ENCODE data around the gene CHMP3. TPM values are rescaled to one million over a fixed set of nuclear protein-coding genes. Genes with fewer than 3 reads are reported as not detected.

The CHMP3 gene
- total RNA-seq, 4 donors from 2014 or later = 104 to 139 (median 122) TPM

DNA sequence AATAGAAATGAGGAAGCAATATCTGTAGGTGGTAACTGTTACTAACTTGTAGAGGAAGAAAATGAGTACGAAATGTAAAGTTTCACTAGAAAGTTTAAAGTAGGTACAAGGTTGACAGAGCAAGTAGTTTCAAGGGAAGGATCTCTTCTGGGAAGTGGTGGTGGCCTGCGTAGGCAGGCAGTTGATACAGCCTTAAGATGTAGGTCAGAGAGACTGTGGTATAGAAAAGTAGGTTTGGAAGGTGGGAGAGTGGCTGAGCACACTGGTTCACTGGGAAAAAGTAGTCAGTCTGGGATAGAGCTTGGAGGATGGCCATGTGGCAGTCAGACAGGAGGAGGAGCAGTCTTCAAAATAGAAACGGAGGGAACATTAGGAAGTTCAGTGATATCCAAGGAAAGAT lies 98.6 kb downstream of the CHMP3 start:
- Histone ChIP-seq H3K27ac (no peak overlapping the region), H3K4me1 (no peaks in the 10 kb centered on the region), H3K9me3 (no peaks in the 10 kb centered on the region), H3K4me3 (no peak overlapping the region), H3K36me3 (peaks cover 0 to 100% (median 0%) of the 10 kb centered on the region in 3 donors), H3K27me3 (no peaks in the 10 kb centered on the region)
- no peak for DNase-seq
- TF ChIP-seq POLR2A (IDR thresholded peaks at IDR 0.05) = no peak
- TF ChIP-seq, protein P1, sequence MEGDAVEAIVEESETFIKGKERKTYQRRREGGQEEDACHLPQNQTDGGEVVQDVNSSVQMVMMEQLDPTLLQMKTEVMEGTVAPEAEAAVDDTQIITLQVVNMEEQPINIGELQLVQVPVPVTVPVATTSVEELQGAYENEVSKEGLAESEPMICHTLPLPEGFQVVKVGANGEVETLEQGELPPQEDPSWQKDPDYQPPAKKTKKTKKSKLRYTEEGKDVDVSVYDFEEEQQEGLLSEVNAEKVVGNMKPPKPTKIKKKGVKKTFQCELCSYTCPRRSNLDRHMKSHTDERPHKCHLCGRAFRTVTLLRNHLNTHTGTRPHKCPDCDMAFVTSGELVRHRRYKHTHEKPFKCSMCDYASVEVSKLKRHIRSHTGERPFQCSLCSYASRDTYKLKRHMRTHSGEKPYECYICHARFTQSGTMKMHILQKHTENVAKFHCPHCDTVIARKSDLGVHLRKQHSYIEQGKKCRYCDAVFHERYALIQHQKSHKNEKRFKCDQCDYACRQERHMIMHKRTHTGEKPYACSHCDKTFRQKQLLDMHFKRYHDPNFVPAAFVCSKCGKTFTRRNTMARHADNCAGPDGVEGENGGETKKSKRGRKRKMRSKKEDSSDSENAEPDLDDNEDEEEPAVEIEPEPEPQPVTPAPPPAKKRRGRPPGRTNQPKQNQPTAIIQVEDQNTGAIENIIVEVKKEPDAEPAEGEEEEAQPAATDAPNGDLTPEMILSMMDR (IDR thresholded peaks at IDR 0.05) = no peak

DNA sequence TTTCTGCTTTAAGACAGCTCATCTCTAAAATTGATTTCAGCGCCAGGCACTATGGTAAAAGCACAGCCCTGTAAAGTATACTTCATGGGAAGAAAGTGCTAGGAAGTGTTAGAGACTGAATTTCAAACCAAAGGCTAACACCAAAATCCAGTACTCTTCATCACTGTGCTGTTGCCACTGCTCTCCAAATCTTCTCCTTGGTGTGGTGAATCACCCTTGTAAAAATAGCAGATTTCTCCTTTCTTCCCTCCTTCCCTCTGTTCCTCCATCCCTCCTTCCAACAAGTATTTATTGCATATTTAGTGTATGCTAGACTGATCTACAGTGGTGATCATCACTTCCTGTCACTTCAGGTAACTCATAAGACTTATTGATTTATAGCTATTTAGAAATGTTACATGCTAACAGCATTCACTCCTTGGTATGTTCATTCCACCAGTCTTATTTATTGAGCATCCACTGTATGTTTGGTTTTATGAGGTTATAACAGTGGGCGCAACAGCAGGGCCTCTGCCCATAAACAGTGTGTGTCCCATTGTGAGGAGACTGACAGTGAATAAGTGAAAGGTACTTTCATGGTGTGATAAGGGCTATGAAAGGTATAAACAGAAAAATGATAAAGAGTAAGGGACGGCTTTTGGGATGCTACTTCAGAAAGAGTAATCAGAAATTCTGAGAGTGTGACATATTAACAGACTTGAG lies 102.0 kb downstream of the CHMP3 start:
- H3K9me3 ChIP-seq = no peaks in the 10 kb centered on the region
- H3K27ac ChIP-seq = no peak overlapping the region
- H3K4me3 ChIP-seq = no peak overlapping the region
- no peaks in the 10 kb centered on the region for H3K27me3 ChIP-seq
- TF ChIP-seq POLR2A (IDR thresholded peaks at IDR 0.05) = no peak
- TF ChIP-seq, protein P1 (IDR thresholded peaks at IDR 0.05) = no peak
- peaks cover 0 to 100% (median 6%) of the 10 kb centered on the region in 3 donors for H3K36me3 ChIP-seq
- DNase-seq = no peak
- H3K4me1 ChIP-seq = no peaks in the 10 kb centered on the region

DNA sequence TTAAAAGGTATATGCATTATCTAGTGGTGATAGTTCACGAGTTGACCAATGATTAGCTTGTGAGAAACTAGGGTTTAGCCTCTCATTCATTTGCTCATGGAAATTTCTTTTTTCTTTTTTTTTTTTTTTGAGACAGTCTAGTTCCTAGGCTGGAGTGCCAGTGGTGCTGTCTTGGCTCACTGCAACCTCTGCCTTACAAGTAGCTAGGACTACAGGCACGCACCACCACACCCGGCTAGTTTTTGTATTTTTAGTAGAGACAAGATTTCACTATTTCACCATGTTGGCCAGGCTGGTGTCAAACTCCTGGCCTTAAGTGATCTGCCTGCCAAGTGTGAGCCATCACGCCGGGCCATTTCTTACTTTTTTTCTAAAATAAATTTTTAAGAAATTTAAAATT lies 108.1 kb downstream of the CHMP3 start:
- Histone ChIP-seq H3K4me3 (no peak overlapping the region), H3K27ac (no peak overlapping the region), H3K27me3 (no peaks in the 10 kb centered on the region), H3K4me1 (peaks cover 0 to 8% (median 0%) of the 10 kb centered on the region in 4 donors), H3K9me3 (no peaks in the 10 kb centered on the region), H3K36me3 (peaks cover 0 to 83% (median 6%) of the 10 kb centered on the region in 3 donors)
- DNase-seq = no peak
- no peak for TF ChIP-seq POLR2A (IDR thresholded peaks at IDR 0.05)
- TF ChIP-seq, protein P1 (IDR thresholded peaks at IDR 0.05) = no peak

DNA sequence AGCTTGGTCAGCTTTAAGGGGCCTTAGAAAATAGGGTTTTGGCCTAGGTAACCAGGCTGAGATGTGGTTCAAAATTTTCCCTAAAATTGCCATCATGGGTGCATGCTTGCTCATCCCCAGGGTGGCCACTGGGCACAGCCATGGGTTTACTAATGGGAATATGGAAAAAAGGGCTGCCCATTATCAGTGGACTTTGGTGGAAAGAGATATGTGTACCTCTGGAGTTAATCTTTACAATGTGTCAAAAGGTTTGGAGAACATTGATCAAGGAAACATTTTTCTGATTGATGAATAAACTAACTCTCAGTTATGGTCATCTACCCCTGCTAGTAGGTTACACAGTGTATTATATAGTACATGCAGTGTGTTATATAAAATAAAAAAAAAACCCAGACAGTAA lies 109.0 kb downstream of the CHMP3 start:
- no peak for DNase-seq
- Histone ChIP-seq H3K9me3 (no peaks in the 10 kb centered on the region), H3K4me1 (peaks cover 0 to 8% (median 0%) of the 10 kb centered on the region in 4 donors), H3K4me3 (no peak overlapping the region), H3K27me3 (no peaks in the 10 kb centered on the region), H3K36me3 (peaks cover 0 to 83% (median 6%) of the 10 kb centered on the region in 3 donors), H3K27ac (no peak overlapping the region)
- TF ChIP-seq, protein P1 (IDR thresholded peaks at IDR 0.05) = no peak
- no peak for TF ChIP-seq POLR2A (IDR thresholded peaks at IDR 0.05)

DNA sequence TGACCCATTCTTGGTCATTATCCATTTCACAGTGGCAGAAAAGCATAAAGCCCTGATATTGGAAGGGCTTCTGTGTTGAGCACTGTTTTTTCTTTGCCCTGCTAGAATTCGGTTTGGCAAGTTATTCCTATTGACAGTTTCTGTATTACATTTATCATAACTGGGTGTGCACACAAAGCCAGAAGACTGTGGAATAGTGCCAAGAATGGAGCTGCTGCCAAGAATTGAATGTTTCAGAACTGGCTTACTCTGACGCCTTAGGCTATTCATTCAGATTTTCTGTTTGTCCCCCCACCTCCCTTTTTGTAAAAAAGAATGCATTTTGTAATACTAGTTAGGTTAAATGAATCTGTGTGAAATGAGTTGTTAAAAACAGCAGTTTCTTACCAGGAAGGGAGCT lies 109.4 kb downstream of the CHMP3 start:
- H3K4me3 ChIP-seq = no peak overlapping the region
- no peak for TF ChIP-seq POLR2A (IDR thresholded peaks at IDR 0.05)
- TF ChIP-seq, protein P1 (IDR thresholded peaks at IDR 0.05) = no peak
- H3K36me3 ChIP-seq = peaks cover 0 to 83% (median 6%) of the 10 kb centered on the region in 3 donors
- H3K27ac ChIP-seq = no peak overlapping the region
- no peaks in the 10 kb centered on the region for H3K27me3 ChIP-seq
- no peaks in the 10 kb centered on the region for H3K9me3 ChIP-seq
- DNase-seq = no peak
- peaks cover 0 to 8% (median 0%) of the 10 kb centered on the region in 4 donors for H3K4me1 ChIP-seq

Small RNA genes lying within 50 kb of the gene (small RNA-seq; reads per million reads assigned to genes)
- gene RNU6-640P = 0 reads per million in 2 donors

Other genes starting within 250 kb of the CHMP3 start
- 10 to 100 TPM in 1 of 4 donors, 1 to 10 TPM in 3; 1.7 to 12.0 (median 3.6) TPM for gene REEP1, start 225.8 kb downstream of the CHMP3 start, total RNA-seq
- 10 to 100 TPM; 42.9 to 93.1 (median 61.1) TPM for gene KDM3A, start 122.1 kb downstream of the CHMP3 start, total RNA-seq
- 100 to 1,000 TPM in 2 of 4 donors, 10 to 100 TPM in 2; 22.3 to 127 (median 102) TPM for gene RNF103, start 60.4 kb upstream of the CHMP3 start, total RNA-seq
- 10 to 100 TPM; 26.4 to 98.6 (median 49.6) TPM for gene RMND5A, start 156.8 kb upstream of the CHMP3 start, total RNA-seq
- gene CD8A, start 227.5 kb upstream of the CHMP3 start, total RNA-seq = 1 to 10 TPM; 3.4 to 8.9 (median 4.8) TPM

Measured in Peyer's patch (tissue), 4 donors.